ENCODE results near the gene PTPN21.

GRCh38 chr14:88535813-88536212 lies 19.0 kb downstream of the PTPN21 start:
- TF ChIP-seq CTCF (IDR thresholded peaks at IDR 0.05) (no peak), JUND (IDR thresholded peaks at IDR 0.05) (no peak), EP300 (IDR thresholded peaks at IDR 0.05; ENCODE audit: borderline replicate concordance in 1 of 2, low read depth in 1 of 2, low read length in 1 of 2) (no peak), RCOR1 (IDR thresholded peaks at IDR 0.05; ENCODE audit: low read length) (no peak), TCF12 (IDR thresholded peaks at IDR 0.05) (no peak), USF2 (IDR thresholded peaks at IDR 0.05; ENCODE audit: borderline replicate concordance, low read depth, low read length) (no peak), POLR2AphosphoS5 (IDR thresholded peaks at IDR 0.05; ENCODE audit: low read depth, low read length) (no peak), SMC3 (IDR thresholded peaks at IDR 0.05; ENCODE audit: low read depth, low read length) (no peak), RXRA (IDR thresholded peaks at IDR 0.05; ENCODE audit: borderline replicate concordance, low read depth) (no peak), MXI1 (IDR thresholded peaks at IDR 0.05; ENCODE audit: low read depth, low read length) (no peak), SIN3A (IDR thresholded peaks at IDR 0.05; ENCODE audit: borderline replicate concordance, low read depth, low read length) (no peak), GABPA (IDR thresholded peaks at IDR 0.05; ENCODE audit: low read depth) (no peak)

All from SK-N-SH (cell line).